ENCODE measurements around the gene RYR3.

Gene RYR3

GRCh38 chr15:33677238-33677830, 366.6 kb downstream of the RYR3 start:
- ChIA-PET CTCF (interaction anchor here (0.5 kb wide), 1 partner anchor 80 kb away, joined by 3 read pairs; no protein-coding TSS in a partner anchor), POLR2A (no interaction called here)
- no peak overlapping the region for H3K27ac ChIP-seq (ENCODE audit: extremely low read depth, low read depth, low read length)
- H3K36me3 ChIP-seq (ENCODE audit: control insufficient read depth in 2 of 2, insufficient read depth in 1 of 2, low read length in 2 of 2), result no peaks in the 10 kb centered on the region
- H3K9me3 ChIP-seq (ENCODE audit: control insufficient read depth, insufficient read depth, low read depth, low read length), result no peaks in the 10 kb centered on the region
- H3K4me1 ChIP-seq (ENCODE audit: control insufficient read depth, insufficient read depth, low read length), result no peaks in the 10 kb centered on the region
- H3K4me3 ChIP-seq (ENCODE audit: low read depth, low read length), result no peak overlapping the region
- no peak for TF ChIP-seq ZNF558 (tag by site-specific recombination; IDR thresholded peaks at IDR 0.05)
- TF ChIP-seq, protein P1, sequence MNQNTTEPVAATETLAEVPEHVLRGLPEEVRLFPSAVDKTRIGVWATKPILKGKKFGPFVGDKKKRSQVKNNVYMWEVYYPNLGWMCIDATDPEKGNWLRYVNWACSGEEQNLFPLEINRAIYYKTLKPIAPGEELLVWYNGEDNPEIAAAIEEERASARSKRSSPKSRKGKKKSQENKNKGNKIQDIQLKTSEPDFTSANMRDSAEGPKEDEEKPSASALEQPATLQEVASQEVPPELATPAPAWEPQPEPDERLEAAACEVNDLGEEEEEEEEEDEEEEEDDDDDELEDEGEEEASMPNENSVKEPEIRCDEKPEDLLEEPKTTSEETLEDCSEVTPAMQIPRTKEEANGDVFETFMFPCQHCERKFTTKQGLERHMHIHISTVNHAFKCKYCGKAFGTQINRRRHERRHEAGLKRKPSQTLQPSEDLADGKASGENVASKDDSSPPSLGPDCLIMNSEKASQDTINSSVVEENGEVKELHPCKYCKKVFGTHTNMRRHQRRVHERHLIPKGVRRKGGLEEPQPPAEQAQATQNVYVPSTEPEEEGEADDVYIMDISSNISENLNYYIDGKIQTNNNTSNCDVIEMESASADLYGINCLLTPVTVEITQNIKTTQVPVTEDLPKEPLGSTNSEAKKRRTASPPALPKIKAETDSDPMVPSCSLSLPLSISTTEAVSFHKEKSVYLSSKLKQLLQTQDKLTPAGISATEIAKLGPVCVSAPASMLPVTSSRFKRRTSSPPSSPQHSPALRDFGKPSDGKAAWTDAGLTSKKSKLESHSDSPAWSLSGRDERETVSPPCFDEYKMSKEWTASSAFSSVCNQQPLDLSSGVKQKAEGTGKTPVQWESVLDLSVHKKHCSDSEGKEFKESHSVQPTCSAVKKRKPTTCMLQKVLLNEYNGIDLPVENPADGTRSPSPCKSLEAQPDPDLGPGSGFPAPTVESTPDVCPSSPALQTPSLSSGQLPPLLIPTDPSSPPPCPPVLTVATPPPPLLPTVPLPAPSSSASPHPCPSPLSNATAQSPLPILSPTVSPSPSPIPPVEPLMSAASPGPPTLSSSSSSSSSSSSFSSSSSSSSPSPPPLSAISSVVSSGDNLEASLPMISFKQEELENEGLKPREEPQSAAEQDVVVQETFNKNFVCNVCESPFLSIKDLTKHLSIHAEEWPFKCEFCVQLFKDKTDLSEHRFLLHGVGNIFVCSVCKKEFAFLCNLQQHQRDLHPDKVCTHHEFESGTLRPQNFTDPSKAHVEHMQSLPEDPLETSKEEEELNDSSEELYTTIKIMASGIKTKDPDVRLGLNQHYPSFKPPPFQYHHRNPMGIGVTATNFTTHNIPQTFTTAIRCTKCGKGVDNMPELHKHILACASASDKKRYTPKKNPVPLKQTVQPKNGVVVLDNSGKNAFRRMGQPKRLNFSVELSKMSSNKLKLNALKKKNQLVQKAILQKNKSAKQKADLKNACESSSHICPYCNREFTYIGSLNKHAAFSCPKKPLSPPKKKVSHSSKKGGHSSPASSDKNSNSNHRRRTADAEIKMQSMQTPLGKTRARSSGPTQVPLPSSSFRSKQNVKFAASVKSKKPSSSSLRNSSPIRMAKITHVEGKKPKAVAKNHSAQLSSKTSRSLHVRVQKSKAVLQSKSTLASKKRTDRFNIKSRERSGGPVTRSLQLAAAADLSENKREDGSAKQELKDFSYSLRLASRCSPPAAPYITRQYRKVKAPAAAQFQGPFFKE (tag by site-specific recombination; IDR thresholded peaks at IDR 0.05; ENCODE audit: borderline replicate concordance), result no peak
- TF ChIP-seq SCRT1 (tag by site-specific recombination; IDR thresholded peaks at IDR 0.05; ENCODE audit: borderline replicate concordance), result no peak
- no peak for TF ChIP-seq ZNF423 (tag by site-specific recombination; IDR thresholded peaks at IDR 0.05)
- TF ChIP-seq, protein P2, sequence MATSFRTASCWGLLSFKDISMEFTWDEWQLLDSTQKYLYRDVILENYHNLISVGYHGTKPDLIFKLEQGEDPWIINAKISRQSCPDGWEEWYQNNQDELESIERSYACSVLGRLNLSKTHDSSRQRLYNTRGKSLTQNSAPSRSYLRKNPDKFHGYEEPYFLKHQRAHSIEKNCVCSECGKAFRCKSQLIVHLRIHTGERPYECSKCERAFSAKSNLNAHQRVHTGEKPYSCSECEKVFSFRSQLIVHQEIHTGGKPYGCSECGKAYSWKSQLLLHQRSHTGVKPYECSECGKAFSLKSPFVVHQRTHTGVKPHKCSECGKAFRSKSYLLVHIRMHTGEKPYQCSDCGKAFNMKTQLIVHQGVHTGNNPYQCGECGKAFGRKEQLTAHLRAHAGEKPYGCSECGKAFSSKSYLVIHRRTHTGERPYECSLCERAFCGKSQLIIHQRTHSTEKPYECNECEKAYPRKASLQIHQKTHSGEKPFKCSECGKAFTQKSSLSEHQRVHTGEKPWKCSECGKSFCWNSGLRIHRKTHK (tag by site-specific recombination; IDR thresholded peaks at IDR 0.05), result no peak

GRCh38 chr15:33678176-33678575, 367.4 kb downstream of the RYR3 start:
- H3K27ac ChIP-seq (ENCODE audit: extremely low read depth, low read depth, low read length), result no peak overlapping the region
- no peaks in the 10 kb centered on the region for H3K4me1 ChIP-seq (ENCODE audit: control insufficient read depth, insufficient read depth, low read length)
- TF ChIP-seq ZFP37 (tag by site-specific recombination; IDR thresholded peaks at IDR 0.05), result no peak
- TF ChIP-seq RBAK (tag by site-specific recombination; IDR thresholded peaks at IDR 0.05), result no peak
- TF ChIP-seq ZNF660 (tag by site-specific recombination; IDR thresholded peaks at IDR 0.05), result no peak
- TF ChIP-seq ZNF785 (tag by site-specific recombination; IDR thresholded peaks at IDR 0.05), result no peak
- TF ChIP-seq, protein P3, sequence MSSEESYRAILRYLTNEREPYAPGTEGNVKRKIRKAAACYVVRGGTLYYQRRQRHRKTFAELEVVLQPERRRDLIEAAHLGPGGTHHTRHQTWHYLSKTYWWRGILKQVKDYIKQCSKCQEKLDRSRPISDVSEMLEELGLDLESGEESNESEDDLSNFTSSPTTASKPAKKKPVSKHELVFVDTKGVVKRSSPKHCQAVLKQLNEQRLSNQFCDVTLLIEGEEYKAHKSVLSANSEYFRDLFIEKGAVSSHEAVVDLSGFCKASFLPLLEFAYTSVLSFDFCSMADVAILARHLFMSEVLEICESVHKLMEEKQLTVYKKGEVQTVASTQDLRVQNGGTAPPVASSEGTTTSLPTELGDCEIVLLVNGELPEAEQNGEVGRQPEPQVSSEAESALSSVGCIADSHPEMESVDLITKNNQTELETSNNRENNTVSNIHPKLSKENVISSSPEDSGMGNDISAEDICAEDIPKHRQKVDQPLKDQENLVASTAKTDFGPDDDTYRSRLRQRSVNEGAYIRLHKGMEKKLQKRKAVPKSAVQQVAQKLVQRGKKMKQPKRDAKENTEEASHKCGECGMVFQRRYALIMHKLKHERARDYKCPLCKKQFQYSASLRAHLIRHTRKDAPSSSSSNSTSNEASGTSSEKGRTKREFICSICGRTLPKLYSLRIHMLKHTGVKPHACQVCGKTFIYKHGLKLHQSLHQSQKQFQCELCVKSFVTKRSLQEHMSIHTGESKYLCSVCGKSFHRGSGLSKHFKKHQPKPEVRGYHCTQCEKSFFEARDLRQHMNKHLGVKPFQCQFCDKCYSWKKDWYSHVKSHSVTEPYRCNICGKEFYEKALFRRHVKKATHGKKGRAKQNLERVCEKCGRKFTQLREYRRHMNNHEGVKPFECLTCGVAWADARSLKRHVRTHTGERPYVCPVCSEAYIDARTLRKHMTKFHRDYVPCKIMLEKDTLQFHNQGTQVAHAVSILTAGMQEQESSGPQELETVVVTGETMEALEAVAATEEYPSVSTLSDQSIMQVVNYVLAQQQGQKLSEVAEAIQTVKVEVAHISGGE (tag by site-specific recombination; conservative IDR thresholded peaks at IDR 0.05; ENCODE audit: low read depth), result no peak
- TF ChIP-seq ZNF423 (tag by site-specific recombination; IDR thresholded peaks at IDR 0.05), result no peak
- TF ChIP-seq PRDM1 (tag by site-specific recombination; IDR thresholded peaks at IDR 0.05), result no peak
- no peak for TF ChIP-seq ZXDB (tag by site-specific recombination; IDR thresholded peaks at IDR 0.05)
- TF ChIP-seq ZIC2 (tag by site-specific recombination; IDR thresholded peaks at IDR 0.05), result no peak
- TF ChIP-seq ZNF10 (tag by site-specific recombination; IDR thresholded peaks at IDR 0.05), result no peak
- TF ChIP-seq ZNF394 (tag by site-specific recombination; IDR thresholded peaks at IDR 0.05; ENCODE audit: borderline replicate concordance), result no peak
- TF ChIP-seq ZNF274 (IDR thresholded peaks at IDR 0.05; ENCODE audit: low read length), result no peak
- no peak for TF ChIP-seq ZNF274 (tag by site-specific recombination; IDR thresholded peaks at IDR 0.05; ENCODE audit: borderline replicate concordance)
- no peak for TF ChIP-seq ZNF121 (tag by site-specific recombination; IDR thresholded peaks at IDR 0.05)
- TF ChIP-seq ZNF132 (tag by site-specific recombination; IDR thresholded peaks at IDR 0.05; ENCODE audit: borderline replicate concordance), result no peak
- no peak for TF ChIP-seq KLF7 (tag by site-specific recombination; IDR thresholded peaks at IDR 0.05; ENCODE audit: borderline replicate concordance)
- TF ChIP-seq ZNF37A (tag by site-specific recombination; IDR thresholded peaks at IDR 0.05), result no peak
- no peak for TF ChIP-seq ZNF76 (tag by site-specific recombination; IDR thresholded peaks at IDR 0.05; ENCODE audit: borderline replicate concordance, low read depth)
- TF ChIP-seq, protein P4, sequence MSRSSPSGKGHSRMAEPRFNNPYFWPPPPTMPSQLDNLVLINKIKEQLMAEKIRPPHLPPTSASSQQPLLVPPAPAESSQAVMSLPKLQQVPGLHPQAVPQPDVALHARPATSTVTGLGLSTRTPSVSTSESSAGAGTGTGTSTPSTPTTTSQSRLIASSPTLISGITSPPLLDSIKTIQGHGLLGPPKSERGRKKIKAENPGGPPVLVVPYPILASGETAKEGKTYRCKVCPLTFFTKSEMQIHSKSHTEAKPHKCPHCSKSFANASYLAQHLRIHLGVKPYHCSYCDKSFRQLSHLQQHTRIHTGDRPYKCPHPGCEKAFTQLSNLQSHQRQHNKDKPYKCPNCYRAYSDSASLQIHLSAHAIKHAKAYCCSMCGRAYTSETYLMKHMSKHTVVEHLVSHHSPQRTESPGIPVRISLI (tag by site-specific recombination; IDR thresholded peaks at IDR 0.05), result no peak
- H3K9me3 ChIP-seq (ENCODE audit: control insufficient read depth, insufficient read depth, low read depth, low read length), result no peaks in the 10 kb centered on the region
- ChIA-PET POLR2A (no interaction called here), CTCF (no interaction called here)
- no peaks in the 10 kb centered on the region for H3K36me3 ChIP-seq (ENCODE audit: control insufficient read depth in 2 of 2, insufficient read depth in 1 of 2, low read length in 2 of 2)
- no peak overlapping the region for H3K4me3 ChIP-seq (ENCODE audit: low read depth, low read length)

All from HEK293 (cell line).